HG02588 (cell line): ENCODE data around the gene RASGRF2.
"Not testable (repeated sequence)": the region's sequence is repeated elsewhere in the genome, so short reads cannot be mapped to it uniquely, and the experiment has no call there.

Source experiments
- ATAC-seq: cut with Tn5 transposase; IDR thresholded peaks from one replicate; pipeline ENCODE4 v1.9.1; 2021; ENCODE audit warnings: mild to moderate bottlenecking, moderate library complexity; ENCODE audit not compliant: unreplicated experiment

The RASGRF2 gene

GRCh38 chr5:81124689-81125088 is 164.5 kb downstream of the RASGRF2 start:
- not testable (repeated sequence) for ATAC-seq

GRCh38 chr5:81125959-81126358 is 165.8 kb downstream of the RASGRF2 start:
- ATAC-seq = no peak

GRCh38 chr5:81128416-81128815 is 168.3 kb downstream of the RASGRF2 start:
- ATAC-seq = no peak

- ATAC-seq = no peak
Observed at GRCh38 chr5:81132381-81132780, 172.2 kb downstream of the RASGRF2 start.

DNA sequence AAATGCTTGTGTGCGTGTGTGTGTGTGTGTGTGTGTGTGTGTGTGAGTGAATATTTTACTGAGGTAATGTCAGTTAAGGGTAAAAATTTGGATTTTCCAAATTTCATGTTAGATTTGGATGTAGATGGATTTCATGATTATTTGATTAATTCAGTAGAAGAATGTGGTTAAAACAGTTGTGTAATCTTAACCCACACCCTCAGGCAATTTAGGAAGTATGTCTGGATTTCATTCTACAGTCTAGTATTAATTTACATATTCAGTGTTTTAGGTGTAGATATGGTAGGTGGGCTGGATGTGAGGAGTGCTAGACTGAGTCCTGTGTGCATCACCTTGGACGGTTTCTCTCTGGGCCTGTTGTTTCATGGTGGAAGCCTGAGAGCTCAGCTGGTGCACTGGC is 173.9 kb downstream of the RASGRF2 start:
- no peak for ATAC-seq

DNA sequence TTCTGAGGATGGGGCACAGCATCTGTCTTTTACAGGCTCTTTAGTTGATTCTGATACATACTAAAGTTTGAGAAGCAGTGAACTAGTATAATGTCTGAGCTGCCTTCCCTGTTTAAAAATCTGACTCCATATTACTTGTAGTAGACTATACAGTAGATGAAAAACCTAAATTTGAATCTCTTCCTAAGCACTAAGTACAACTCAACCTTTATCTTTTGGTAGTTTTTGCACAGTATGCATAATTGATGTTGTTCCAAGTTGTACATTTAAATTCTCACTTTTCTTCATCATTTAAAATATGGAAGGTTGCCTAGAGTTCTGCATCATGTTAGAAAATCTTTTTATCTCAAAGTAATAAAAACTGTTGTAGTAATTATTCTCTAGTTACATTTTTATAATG is 174.4 kb downstream of the RASGRF2 start:
- no peak for ATAC-seq

- ATAC-seq = no peak
Observed at GRCh38 chr5:81136557-81136956, 176.4 kb downstream of the RASGRF2 start.

DNA sequence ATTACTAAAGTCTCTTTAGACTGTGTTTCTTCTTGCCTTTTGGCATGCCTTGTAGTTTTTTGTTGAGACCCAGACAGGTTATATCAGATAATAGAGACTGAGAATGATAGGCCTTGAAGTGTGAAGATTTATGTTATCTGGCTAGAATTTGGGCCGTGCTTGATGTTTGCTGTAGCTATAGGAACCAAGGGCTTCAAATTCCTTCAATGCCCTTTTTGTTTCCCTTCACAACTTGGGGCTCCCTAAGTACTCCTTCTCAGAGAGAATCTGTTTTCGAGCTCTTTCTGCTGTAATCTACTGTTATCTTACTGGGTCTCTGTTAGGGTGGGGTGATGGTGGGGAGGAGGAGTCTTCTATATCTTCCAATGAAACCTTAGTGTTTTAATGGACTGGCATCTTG is 177.7 kb downstream of the RASGRF2 start:
- no peak for ATAC-seq

DNA sequence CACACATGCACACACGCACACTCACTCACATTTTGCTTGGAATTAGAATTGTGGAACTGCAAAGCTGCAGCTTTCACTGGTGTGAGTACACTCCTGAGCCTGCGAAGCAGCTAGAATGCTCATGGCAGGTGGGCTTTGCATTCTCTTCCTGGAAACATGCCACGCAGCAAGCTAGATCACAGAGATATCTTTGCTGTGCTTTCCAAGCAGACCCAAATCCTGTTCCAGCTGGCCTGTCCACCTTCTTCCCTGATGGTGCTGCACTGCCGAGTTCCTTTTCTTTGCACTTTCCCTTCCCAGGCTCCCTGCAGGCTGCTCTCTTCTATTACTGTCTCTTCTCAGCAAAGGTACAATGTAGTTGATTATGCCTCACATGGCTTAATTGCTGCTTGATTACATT is 180.3 kb downstream of the RASGRF2 start:
- no peak for ATAC-seq

- ATAC-seq = no peak
Observed at GRCh38 chr5:81140943-81141342, 180.8 kb downstream of the RASGRF2 start.

DNA sequence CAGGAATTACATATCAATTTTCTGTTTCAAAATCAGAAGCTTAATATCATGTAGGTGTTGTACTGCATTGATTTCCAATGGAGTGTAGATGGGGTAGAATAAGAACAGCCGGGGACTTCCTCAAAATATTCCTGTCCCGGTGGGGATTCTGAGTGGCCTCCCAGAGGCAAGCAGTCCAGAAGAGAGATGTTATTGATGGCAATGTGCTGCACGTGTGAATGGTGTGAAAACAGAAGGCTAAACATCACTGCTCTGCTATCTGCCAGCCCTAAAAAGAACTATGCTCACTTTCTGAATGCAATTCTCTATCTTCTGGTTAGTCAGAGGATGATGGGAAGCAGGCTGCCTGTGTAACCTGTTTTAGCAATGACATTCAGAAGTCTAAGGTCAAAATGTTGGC is 181.9 kb downstream of the RASGRF2 start:
- no peak for ATAC-seq

DNA sequence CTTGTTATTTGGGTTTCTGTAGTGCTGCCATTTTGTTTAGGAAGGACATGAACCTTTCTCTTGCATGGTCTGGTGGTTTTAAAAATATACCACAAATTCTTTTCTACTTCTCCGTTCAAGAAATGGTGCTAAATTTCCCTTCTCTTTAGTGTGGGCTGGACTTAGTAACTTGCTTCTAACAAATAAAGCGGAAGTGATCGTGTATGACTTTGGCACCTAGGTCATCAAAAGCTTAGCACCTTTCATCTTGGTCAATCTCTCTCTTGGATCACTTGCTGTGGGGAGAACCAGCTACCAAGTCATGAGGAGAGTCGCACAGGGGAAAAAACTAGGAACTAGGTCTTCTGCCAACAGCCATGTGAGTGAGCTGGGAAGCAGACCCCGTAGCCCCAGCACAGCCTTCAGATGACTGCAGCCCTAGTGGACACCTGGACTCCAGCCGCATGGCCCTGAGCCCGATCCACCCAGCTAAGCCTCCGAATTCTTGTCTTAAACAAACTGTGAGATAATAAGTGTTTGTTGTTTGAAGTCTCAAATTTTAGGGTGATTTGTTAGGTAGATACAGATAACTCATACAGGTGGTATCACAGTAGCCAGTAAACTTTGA is 185.3 kb downstream of the RASGRF2 start:
- ATAC-seq = no peak

DNA sequence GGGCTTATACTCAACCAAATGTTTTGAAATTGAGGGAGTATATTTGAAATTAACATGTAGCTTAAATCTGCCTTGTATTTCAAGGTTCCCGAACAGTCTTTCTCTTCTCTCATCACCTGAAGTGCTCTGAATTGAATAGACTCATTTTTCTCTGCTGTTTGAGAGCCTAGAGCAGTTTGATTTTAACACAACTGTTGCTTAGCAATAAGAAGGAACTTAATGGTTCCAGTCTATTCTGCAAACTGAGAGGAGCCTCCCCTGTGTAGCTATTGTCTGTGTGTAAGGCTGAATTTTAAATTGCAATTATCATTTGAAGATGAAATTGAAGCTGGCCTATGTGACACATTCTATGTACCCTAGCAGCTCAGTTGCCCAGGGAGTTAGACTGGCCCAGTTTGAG is 185.9 kb downstream of the RASGRF2 start:
- no peak for ATAC-seq

- no peak for ATAC-seq
Observed at GRCh38 chr5:81147011-81147885, 187.1 kb downstream of the RASGRF2 start.

DNA sequence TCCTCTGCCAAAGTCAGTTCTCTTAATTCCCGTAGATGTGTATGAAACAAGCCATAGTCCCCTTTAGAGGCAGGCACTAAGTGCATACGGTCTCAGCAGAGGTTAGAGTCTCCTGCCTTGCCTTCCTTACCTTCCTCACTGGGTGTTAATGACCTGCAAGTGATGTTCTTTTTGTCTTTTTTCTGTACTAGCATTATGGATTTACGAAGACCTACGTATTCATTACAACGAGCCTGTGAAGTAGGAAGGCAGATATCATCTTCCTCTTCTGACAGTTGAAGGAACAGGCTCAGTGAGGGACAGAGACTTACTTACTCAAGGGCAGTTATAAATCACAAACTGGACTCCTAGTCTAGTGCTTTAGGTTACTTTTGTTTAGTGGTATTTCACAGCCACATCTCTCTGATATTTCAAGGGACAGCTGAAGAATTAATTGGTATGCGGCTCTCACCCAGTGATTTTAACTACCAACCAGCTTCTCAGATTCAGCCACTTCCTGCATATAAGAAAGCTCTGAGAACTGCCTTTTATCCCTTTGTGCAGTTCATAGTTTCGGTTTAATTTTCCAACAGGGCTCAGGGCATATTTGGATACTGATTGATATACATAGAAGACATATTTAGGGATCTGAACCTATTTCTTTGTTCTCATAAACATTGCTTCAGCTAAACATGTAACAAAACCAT is 187.9 kb downstream of the RASGRF2 start:
- no peak for ATAC-seq

DNA sequence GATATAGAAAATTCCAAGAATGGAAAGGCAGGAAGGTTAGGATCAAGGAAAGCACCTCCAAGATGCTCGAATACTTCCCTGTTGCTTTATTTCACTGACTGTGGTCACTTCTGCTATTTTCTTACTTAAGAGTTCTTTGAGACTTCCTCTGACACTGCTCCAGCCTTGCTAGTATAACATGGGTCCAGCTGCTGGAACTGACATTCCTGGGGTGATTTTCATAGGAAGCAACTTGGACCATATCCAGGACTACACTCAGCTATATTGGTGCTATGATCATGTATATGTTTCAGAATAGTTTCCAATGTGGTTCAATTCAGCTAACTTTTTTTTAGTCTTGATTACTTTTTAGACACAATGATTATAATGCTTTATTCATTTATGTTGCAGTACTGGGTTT is 191.4 kb downstream of the RASGRF2 start:
- ATAC-seq = no peak

DNA sequence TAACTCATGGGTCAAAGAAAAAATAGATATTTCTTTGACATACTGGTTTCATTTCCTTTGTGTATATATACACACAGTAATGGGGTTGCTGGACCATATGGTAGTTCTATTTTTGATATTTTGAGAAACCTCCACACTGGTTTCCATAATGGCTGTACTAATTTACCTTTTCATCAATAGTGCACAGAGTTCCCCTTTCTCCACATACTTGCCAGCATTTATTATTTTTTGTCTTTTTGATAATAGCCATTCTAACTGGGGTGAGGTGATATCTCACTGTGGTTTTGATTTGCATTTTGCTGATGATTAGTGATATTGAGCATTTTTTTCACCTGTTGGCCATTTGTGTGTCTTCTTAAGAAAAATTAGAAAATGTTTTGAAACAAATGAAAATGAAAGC is 194.6 kb downstream of the RASGRF2 start:
- no peak for ATAC-seq

- no peak for ATAC-seq
Observed at GRCh38 chr5:81156732-81157131, 196.6 kb downstream of the RASGRF2 start.

GRCh38 chr5:81161012-81161601 is 200.9 kb downstream of the RASGRF2 start:
- ATAC-seq = no peak

DNA sequence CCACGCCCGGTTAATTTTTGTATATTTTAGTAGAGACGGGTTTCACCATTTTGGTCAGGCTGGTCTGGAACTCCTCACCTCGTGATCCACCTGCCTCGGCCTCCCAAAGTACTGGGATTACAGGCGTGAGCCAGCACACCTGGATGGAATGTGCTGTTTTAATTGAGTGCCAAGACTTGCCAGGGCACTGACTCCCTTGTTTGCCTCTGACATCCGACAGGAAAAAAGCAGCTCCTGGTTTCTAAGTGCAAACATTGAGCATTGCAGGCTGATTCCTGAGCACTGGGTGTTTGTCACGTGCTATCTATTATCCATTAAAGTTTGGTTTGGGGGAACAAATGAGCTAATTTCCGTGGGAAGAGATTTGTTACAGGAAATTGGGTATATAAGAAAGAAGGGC is 202.3 kb downstream of the RASGRF2 start:
- no peak for ATAC-seq

GRCh38 chr5:81163651-81164050 is 203.5 kb downstream of the RASGRF2 start:
- no peak for ATAC-seq

DNA sequence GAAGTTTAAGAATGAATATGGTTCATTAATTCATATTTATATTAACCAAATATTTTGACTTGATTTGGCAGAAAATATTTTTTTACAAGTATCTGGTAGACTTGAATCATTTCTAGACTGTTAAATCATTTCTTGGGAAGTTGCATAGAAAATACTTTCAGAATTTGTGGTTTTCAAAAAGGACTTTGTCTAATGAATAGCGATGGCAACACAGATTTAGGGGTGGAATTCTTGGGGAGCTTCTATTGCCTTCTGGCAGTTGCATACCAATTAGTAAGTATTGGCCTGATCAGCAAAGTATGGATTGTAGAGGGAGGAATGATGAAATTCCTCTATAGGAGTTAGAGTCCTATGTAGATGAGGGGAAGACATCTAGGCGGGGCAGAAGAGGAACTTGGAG is 204.3 kb downstream of the RASGRF2 start:
- no peak for ATAC-seq
